Middle frontal gyrus (tissue), 1 donor: Measurements from ENCODE around the gene CREB5.

Experiments
- DNase-seq: peaks from one replicate; pipeline ENCODE4 v3.0.0-alpha.2; 2015; ENCODE audit warnings: low spot score; ENCODE audit errors: extremely low spot score

CREB5 gene

DNA sequence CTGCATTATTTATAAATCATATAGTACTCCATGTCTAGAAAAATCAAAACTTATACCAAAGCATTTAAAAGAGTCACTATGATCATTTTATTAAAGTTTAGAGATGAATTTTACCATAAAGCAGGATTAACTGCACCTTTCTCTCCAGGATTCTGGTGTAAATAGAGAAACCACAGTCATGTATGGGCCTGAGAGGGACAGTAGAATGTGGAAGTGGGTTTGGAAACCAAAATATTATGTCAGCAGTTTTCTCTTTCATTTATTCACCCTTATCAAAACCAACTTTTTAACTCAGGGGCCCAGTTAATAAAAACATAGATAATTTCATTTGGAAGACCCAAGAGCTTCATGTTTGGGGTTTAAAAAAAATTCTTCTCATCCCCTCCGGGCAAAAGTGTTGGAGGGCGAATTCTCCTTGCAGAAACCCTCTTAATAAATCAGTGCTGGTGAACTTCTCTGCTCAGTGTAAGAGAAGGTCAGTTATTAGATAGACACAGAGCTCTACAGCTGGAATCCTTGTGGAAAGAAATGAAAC is 266.2 kb downstream of the CREB5 start:
- no peak for DNase-seq

DNA sequence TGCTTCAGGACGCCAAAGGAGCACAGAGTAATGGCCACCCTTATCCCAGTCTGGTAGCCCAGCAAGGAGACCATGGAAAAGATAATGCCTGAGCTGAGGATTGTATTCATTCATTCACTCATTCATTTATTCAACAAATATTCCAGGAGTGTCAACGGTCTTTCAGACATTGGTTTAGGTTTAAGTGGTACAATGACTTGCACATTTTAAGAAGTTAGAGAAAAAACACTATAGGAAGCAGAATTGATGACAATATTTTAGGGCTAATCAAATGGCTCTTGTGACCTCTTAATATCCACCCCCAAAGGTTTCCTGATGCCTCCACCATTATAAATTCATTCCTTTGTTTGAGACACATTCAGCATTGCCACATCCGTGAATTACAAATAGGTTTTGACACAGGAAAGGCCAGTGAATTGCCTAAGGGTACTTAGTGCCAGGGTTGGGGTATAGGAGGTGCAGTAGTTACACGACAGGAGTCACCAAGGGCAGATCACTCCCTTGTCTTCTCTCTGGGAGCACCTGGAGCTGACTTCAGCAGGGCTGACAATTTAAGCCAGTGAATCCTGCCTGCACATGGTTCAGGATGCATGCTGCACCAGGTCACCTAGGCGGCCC is 269.5 kb downstream of the CREB5 start:
- DNase-seq, result no peak

DNA sequence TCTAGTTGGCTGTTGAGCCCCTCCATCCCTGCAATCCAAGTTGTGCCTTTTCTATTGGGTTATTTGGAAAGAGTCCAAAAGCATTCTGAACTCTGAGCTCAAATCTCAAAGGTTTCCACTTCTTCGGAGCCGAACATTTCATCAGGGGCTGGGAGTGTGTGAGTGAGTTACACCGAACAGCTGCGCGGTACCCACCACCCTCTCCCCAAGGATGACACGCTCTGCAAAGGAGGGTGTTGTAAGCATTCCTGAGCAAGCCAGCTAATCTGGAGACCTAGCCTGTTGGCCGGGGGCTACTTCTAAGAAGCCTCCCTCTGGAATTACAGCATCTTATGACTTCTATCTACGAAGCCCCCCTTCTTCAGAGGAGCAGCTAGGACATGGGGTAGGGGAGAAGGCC is 270.5 kb downstream of the CREB5 start:
- DNase-seq, result no peak

DNA sequence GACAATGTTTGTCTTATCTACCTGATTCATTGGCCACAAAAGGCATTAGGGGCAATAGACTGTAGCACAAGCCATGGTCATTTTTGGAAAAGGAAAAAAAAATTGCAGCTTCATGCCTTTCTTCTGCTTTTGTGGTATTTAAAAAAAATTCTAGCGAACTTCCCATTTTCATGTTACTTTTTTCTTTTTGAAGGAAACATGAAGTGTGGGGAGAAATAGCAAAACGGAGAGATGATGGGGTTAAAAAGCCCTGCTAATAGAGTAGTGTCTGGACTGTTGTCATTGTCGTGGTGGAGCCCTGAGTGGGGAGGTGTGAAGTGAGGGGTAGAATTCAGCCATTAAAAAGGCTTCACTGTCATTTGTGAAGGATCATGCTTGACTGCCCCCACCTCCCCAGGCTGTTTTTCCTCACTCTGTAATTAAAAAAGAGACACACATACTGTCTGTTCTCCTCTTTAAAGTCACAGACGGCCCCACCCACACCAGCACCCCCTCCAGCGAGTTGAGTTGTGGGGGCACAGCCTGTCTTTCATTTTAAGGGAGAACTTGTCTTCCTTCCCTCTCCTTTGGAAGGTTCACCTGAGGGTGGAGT is 272.4 kb downstream of the CREB5 start:
- DNase-seq, result no peak

DNA sequence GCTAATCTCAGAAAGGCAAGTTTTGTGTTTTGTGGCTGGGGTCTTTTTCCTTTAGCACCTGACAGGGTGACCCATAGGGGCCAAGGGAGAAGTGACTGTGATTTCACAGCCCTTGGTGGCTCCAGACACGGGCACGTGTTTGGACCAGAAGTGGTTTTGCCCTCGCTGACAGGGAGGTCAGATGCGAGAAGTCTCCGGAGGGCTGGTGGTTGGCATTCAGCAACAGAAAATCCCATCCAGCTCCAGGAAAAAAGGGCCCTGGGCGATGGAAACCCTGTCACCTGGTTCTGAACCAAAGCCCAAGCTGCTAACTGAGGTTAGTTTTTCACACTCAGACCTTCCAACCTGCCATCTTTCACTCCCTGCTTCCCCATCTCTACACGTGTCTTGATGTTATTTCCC is 272.9 kb downstream of the CREB5 start:
- DNase-seq, result no peak

DNA sequence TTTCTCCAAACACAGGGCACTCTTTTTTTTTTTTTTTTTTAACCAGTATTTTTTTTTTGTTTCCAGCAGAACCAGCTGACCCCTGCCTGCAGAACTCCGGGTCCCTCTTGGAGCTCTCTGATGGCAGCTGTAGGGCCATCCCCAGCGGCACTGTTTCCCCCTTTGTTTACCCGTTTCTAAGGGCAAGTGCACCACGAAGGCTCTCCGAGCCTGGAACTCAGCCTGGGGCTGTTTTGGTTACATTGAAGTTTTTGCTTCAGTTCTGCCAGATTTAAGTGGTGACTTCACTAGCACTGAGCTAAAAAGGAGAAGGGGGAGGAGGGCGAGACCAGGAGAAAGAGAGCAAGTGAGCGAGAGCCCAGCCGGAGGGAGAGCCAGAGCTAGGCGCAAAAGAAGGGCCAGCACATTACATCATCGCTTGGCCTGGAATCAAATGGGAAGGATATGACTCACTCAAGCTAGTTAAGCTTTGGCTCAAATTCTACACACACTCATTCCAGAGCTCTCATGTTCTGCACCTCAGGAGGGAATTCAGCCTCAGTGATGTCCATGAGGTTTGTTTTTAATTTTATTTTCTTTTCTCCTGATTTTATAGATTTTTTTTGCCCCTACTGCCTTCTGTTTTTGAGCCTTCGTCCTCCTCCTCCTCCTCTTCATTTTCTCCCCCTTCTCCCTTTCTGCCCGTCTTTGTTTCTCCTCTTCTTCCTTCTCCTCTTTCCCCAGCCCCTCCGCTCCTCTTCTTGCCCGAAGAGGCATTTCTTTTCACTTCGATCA is 273.5 kb downstream of the CREB5 start:
- DNase-seq, result peak; percentile 94

DNA sequence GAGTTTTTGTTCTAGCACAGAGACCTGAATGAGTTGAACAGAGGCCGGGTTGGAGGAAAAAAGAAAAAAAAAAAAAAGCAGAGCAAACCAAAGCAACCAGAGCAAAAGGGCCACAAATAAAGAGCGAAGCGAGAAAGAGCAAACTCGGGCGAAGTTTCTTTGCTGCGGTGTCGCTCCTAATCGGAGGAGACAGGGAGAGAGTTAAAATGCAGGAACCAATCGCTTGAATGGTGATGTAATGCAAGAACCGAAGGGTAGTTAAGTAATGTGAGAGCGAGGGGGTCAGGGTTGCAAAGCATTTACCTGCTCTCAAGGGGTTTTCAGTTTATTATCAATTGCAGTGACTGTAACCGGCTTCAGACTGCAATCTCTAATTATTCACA is 274.1 kb downstream of the CREB5 start:
- DNase-seq, result peak; percentile 29

DNA sequence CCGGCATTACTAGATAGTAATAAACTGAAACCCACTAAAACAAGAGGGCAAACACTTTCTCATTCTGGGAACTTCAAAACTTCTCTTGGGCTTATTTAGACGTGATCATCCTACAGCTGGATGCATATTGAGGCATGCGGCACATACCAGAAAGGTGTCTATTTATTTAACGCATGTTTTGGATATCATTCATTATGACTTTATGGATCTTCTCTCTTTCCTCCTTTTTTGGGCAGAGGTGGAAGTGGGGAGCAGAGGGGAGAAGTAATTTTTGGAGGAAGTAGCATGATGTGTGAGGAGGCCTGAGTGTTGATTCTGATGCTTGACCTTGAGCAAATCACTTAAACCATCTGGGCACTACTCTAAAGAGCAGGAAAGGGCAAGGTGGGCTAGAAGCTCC is 275.2 kb downstream of the CREB5 start:
- DNase-seq, result no peak

DNA sequence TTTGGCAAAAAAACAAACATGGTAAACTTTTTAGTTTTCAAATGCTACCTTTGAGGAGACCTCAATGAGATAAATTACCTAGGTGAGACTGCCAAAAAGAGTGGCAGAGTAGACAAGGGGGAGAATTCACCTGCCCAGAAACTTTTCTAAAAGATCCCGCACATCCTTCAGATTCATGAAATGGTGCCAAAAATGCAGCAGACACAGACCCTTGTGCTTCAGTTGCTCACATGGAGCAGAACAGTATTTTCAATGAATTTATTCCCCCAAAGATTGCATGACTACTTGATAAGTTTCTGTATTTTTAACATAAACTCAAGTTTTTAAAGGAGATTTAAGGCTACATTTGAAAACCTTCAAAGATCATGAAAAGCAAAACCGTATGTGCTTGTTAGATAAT is 275.9 kb downstream of the CREB5 start:
- DNase-seq, result no peak

DNA sequence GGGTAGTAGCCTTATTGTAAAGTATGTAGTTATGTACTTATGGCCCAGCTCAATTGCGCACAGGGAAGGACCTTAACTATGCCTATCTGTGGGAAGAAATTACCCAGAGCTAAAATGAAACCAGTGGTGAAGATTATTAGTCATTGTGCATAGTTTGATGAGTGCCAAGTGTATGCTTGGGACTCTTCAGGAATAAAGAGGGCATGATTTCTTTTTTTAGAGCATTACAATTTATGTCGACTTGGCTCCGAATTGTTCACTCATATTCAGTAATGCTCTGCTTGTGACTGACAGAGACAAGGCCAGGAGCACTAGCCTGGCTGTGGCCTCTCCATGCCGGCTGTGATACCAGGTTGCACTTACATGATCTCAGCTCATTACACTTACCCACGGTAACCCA is 276.3 kb downstream of the CREB5 start:
- no peak for DNase-seq

DNA sequence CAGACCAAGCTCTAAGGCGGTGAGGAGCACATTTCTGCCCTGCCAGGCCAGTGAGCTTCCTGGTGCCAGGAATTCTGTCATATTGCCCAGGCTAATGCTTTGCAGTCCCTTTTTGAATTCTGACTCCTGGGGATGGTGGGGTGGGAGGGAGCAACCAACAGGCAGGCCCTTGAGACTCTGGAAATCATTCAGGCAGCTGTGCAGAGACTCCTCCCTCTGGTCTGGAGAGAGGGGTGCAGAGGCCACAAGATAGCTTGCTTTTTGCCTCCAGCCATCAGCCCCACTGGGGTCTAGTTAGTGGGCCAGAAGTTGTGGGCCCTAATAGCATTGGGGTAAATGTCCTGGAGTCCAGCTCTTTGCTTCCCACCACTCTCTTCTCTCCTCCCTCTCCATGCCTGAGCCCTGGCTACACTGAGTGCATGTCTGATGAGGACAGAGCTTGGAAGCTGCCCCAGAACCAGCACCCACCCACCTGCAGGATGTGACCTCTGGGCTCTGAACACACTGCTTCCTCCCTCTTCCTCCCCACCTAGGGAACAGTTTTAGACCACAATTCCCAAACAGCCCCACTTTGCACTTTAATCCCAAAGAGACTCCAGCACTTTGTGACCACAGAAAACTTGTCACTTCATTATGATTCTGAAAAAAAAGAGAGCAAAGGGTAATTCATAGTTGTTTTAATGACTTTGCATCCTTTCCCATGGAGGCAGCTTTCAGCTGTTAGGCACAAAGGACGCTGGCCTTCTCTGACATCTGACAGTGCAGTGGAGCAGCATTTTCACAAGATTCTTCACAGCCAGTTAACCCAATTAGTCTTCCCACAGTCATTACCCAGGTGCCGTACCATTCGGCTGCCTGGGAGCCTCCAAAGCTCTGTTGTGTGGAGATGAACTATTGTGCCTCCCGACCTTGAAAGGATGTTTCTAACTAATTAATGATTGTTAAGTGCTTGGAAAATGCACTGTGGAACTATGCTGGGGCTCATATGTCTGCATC is 283.3 kb downstream of the CREB5 start:
- no peak for DNase-seq

DNA sequence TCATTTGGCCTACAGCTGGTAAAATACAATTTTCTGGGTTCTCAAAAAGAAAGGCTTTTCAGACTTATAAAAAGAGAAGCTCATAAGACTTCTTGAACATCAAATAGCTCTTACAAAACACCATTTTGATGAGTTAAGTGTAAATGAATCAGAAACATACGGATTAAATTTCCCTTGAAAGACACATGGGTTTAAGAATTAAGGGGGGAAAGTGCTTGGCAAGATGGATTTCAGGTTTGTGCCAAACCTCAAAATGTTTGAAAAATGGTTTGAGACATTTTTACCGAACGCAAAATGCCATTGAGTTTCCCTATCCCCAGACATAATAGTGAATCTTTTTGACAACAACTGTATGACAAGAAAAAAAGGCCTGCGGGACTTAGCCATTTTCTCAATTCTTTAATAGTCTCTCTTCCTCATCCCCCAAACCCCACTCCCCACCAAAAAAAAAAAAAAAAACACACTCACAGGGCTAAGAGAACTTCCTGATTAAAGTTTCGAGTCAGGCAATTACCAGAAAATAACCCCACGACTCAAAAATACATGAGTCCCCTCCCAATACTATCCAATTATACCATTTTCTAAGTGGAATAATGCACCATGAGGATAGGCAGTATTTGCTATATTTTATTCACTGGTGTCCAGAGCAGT is 285.7 kb downstream of the CREB5 start:
- no peak for DNase-seq

DNA sequence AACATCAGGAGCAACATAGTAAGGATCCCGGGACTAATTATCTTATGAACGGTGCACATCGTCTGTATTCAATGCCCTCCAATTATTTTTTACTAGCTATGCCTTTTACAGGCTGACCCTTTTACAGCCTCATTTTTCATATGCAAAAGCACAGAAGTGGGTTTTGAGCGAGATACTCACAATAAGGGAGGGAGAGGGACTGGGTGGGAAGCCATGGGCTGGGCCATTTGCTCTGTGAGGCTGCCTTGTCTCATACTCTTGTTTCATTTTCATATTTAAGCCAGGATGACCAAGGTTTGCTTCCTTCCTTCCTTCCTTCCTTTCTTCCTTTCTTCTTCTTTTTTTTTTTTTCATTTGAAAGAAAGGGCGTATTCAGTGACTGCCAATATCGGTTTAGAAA is 286.5 kb downstream of the CREB5 start:
- DNase-seq, result no peak

DNA sequence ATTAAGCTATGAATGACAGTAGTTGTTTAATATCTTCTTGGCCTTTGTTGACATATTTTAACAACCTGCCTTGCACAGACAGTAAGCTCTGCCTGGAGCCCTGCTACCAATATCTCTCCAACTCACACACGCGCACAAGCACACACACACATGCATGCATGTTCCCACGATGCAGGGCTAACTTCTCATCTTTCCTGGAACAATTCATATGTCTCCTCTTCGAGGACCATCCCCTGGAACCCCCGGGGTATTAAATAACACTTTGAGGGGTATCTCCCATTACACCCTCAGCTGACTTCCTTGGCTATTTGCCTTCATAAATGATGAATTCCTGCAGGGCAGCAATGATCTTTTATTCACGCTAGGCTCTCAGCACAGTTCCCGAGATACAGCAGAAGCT is 287.8 kb downstream of the CREB5 start:
- no peak for DNase-seq

DNA sequence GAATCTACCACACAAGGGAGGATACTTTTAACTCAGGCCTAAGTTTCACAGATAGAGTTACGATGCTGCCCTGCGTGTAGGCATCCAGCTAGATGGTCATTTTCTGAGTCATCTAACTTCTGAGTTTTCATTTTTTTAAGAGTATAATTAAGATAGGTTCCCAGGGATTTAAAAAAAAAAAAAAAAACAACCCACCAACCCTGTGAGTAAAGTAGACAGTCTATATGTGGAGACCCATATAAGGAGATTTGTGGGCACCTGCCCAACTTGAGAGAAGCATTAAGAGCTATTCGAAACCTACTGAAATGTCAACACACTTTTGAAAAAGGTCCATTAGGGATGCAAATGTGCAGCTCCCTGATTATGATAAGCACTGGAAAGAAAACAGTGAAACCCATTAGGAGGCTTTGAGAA is 288.5 kb downstream of the CREB5 start:
- no peak for DNase-seq

DNA sequence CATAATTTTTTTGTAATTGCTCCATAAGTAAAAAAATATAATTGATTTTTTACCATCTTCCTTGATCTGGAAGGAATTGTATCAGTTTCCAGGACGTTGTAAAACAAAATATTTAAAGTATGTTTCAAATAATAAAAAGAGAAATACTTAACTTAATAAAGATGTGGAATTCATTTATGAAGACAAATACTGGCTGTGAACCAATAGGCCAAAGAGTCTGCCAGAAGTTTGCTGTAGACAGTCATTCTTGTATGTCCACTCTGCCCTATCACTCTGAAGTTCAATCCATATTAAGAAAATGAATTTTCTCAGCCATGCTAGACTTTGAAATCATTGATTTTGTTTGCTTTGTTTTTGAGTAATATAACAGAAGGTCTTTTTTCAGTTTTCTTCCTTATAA is 289.4 kb downstream of the CREB5 start:
- DNase-seq, result no peak

DNA sequence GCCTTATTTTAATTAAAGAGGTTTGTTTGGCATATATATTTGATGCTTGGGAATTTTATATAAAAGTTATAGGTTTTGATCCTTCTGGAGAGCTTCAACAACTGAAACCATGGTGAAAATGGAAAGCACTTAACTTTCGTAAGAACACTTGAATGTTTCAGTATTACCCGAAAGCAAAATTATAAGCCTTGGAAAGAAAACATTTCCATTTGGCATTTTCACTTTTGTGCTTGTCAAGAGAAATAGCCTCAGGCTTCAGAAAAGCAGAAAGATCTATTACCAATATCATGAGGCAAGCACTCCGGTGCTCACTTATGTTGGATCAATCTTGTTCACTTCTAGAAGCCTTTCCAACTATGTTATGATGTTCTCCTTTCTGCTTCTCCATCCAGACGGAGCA is 289.9 kb downstream of the CREB5 start:
- no peak for DNase-seq

DNA sequence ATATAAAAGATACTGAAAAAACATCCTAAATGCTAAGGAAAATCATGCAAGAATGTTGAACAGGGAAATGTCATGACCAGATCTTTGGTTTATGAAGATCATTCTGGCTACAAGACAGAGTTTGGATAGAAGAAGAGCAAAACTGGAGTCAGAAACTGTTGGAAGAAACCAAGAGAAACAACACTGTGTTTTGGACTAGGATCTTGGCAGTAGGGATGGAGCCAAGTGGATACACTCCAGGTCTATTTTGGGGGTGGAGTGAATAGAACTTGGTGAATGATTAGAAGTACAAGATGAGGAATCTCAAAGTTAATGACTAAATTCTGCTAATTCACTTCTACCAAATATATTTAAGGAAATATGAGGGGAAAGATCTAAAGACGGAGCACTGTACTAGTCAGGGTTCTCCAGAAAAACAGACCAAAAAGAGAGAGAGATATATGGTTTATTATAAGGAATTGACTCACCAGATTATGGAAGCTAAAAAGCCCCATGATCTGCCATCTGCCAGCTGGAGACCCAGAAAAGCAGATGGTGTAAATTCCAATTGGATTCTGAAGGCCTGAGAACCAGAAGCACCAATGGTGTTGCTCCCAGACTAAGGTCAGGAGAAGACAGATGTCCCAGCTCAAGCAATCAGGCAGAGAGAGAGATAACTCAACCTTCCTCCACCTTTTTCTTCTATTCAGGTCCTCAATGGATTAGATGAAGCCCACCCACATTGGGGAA is 290.9 kb downstream of the CREB5 start:
- no peak for DNase-seq

DNA sequence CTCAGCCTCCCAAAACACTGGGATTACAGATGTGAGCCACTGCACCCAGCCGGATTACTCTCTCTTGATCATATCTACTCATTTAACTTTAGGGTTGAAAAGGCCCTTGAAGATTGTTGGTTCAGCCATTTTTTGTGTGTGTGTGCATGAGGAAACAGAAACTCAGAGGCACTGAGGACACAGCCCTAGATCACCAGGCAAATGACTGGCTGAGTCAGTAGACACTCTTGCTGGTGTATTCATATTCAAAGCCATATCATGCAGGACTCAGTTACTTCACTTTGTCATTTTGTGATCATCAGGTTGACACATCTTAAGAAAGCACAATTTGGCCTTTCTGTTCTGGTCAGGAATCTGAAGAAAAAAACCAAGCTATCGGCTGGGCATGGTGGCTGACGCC is 292.4 kb downstream of the CREB5 start:
- no peak for DNase-seq

DNA sequence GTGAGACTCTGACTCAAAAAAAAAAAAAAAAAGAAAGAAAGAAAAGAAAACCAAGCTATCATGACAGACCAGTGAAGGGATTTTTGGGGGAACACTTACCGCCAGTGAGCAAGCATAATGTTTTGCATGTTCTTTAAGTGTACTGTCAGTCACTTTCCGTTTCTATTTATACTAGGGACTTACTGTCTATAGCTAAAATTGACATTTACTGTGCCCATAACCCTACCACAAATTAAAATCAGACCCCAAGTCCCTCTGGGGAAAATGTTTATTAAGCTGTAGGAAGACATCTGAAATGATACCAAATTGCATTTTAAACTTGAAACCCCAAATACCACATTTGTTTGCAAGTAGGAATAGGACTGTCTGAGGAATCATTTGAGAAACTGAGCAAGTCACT is 293.0 kb downstream of the CREB5 start:
- no peak for DNase-seq
